Hippocampal formation (tissue), 2 donors: Measurements from ENCODE around the gene PRKCH.
A peak's percentile ranks its signal among the peaks of the same experiment; 100 is the strongest.

Experiments used
- DNase-seq, 2 donors: peaks; one replicate each; lab custom pipeline; 2025; lab: John Stamatoyannopoulos, UW

The PRKCH gene

GRCh38 chr14:61337893-61338292, 16.5 kb downstream of the PRKCH start:
- no peak for DNase-seq

- DNase-seq = no peak
Measured at GRCh38 chr14:61338457-61338856, 17.1 kb downstream of the PRKCH start.

- DNase-seq = no peak
Measured at GRCh38 chr14:61341275-61342206, 20.2 kb downstream of the PRKCH start.

GRCh38 chr14:61342486-61342885, 21.1 kb downstream of the PRKCH start:
- DNase-seq = no peak

- no peak for DNase-seq
Measured at GRCh38 chr14:61342932-61343331, 21.6 kb downstream of the PRKCH start.

GRCh38 chr14:61343471-61343870, 22.1 kb downstream of the PRKCH start:
- no peak for DNase-seq

GRCh38 chr14:61343991-61344405, 22.6 kb downstream of the PRKCH start:
- no peak for DNase-seq

GRCh38 chr14:61344437-61345150, 23.2 kb downstream of the PRKCH start:
- no peak for DNase-seq

- DNase-seq = no peak
Measured at GRCh38 chr14:61345151-61345482, 23.7 kb downstream of the PRKCH start.

- DNase-seq = no peak
Measured at GRCh38 chr14:61346221-61346620, 24.8 kb downstream of the PRKCH start.

GRCh38 chr14:61346793-61347192, 25.4 kb downstream of the PRKCH start:
- no peak for DNase-seq

GRCh38 chr14:61347826-61348443, 26.6 kb downstream of the PRKCH start:
- peak in 1 of 2 donors; percentile 24 for DNase-seq

- DNase-seq = no peak
Measured at GRCh38 chr14:61350427-61351270, 29.3 kb downstream of the PRKCH start.

GRCh38 chr14:61351477-61351876, 30.1 kb downstream of the PRKCH start:
- no peak for DNase-seq

GRCh38 chr14:61355892-61356325, 34.5 kb downstream of the PRKCH start:
- DNase-seq = no peak

- no peak for DNase-seq
Measured at GRCh38 chr14:61357123-61357522, 35.7 kb downstream of the PRKCH start.

GRCh38 chr14:61358554-61359226, 37.3 kb downstream of the PRKCH start:
- no peak for DNase-seq

- no peak for DNase-seq
Measured at GRCh38 chr14:61360796-61361525, 39.6 kb downstream of the PRKCH start.

- no peak for DNase-seq
Measured at GRCh38 chr14:61362072-61362750, 40.8 kb downstream of the PRKCH start.

GRCh38 chr14:61364243-61364642, 42.9 kb downstream of the PRKCH start:
- no peak for DNase-seq
